ENCODE data around the gene MST1.

MST1 gene

DNA sequence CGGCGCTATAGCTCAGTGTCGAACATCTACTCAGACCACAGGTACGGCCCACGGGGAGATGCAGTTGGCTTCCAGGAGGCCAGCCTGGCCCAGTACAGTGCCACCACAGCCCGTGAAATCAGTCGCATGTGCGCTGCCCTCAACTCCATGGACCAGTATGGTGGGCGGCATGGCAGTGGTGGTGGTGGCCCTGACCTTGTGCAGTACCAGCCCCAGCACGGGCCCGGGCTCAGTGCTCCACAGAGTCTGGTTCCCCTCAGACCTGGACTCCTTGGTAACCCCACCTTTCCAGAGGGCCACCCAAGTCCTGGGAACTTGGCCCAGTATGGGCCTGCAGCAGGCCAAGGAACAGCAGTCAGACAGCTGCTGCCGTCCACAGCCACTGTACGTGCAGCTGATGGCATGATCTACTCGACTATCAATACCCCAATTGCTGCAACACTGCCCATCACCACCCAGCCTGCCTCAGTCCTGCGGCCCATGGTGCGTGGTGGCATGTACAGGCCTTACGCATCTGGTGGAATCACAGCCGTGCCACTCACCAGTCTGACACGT is 33.5 kb downstream of the MST1 start:
- no peak for DNase-seq (ENCODE audit: low read depth)

GRCh38 chr3:49654955-49655556 is 34.2 kb downstream of the MST1 start:
- no peak for DNase-seq (ENCODE audit: low read depth)

DNA sequence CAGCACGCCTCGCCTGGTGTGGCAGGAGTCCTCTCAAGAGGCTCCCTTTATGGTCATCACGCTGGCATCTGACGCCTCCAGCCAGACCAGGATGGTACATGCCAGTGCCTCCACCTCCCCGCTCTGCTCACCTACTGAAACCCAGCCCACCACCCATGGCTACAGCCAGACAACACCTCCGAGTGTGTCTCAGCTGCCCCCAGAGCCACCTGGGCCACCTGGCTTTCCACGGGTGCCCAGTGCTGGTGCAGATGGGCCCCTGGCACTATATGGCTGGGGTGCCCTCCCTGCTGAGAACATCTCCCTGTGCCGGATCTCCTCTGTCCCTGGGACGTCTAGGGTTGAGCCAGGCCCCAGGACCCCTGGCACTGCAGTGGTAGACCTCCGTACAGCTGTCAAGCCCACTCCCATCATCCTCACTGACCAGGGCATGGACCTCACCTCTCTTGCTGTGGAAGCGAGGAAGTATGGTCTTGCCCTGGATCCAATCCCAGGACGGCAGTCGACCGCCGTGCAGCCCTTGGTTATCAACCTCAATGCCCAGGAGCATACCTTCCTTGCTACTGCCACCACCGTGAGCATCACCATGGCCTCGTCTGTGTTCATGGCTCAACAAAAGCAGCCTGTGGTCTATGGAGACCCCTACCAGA is 35.0 kb downstream of the MST1 start:
- DNase-seq (ENCODE audit: low read depth), result no peak

- DNase-seq (ENCODE audit: low read depth), result no peak
Observed at GRCh38 chr3:49653621-49654020, 35.7 kb downstream of the MST1 start.

DNA sequence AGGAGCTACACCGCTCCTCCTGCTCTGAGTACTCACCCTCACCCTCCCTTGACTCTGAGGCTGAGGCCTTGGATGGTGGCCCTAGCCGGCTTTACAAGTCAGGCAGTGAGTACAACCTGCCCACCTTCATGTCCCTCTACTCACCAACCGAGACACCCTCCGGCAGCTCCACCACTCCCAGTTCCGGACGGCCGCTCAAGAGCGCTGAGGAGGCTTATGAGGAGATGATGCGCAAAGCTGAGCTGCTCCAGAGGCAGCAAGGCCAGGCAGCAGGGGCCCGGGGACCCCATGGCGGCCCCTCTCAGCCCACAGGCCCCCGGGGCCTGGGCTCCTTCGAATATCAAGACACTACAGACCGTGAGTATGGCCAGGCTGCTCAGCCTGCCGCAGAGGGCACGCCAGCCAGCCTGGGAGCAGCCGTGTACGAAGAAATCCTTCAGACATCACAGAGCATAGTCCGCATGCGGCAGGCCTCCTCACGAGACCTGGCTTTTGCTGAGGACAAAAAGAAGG is 36.3 kb downstream of the MST1 start:
- no peak for DNase-seq (ENCODE audit: low read depth)

DNA sequence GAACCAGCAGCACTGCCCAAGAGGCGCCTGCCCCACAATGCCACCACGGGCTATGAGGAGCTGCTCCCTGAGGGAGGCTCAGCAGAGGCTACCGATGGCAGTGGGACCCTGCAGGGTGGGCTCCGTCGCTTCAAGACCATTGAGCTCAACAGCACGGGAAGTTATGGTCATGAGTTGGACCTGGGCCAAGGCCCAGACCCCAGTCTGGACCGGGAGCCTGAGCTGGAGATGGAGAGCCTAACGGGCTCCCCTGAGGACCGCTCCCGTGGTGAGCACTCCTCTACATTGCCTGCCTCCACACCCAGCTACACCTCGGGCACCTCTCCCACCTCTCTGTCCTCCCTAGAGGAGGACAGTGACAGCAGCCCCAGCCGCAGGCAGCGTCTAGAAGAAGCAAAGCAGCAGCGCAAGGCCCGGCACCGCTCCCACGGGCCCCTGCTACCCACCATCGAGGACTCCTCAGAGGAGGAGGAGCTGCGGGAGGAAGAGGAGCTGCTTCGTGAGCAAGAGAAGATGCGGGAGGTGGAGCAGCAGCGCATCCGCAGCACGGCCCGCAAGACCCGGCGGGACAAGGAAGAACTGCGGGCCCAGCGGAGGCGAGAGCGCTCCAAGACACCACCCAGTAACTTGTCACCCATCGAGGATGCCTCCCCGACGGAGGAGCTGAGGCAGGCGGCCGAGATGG is 36.9 kb downstream of the MST1 start:
- DNase-seq (ENCODE audit: low read depth), result no peak

DNA sequence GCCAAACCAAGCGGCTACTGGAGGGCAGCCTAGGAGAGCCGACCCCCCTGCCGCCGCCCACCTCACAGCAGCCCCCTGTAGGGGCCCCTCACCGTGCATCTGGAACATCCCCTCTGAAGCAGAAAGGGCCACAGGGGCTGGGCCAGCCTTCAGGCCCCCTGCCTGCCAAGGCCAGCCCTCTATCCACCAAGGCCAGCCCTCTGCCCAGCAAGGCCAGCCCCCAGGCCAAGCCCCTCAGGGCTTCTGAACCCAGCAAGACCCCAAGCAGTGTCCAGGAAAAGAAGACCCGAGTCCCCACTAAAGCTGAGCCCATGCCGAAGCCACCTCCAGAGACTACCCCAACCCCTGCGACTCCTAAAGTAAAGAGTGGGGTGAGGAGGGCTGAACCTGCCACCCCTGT is 38.6 kb downstream of the MST1 start:
- DNase-seq (ENCODE audit: low read depth), result no peak

GRCh38 chr3:49650177-49650576 is 39.1 kb downstream of the MST1 start:
- DNase-seq (ENCODE audit: low read depth), result no peak

DNA sequence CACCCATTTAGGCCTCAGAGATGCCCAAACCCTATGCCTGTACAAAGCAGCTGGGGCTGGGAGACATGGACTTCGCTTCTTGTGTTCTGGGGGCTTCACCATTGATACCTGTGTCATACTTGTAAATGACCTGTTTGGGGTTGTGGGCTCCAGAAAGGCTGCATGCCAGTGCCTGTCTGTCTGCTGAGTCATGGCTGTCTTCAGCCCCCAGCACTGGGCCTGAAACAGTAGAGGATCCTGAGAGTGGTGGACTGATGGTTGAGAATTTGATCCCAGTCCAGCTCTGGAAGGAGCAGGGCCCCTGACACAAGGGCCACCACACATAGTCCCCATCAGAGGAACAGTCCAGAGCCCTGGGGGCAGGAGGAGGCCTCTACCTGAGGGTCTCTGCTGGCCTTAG is 39.7 kb downstream of the MST1 start:
- no peak for DNase-seq (ENCODE audit: low read depth)

- DNase-seq (ENCODE audit: low read depth), result no peak
Observed at GRCh38 chr3:49648354-49649019, 40.8 kb downstream of the MST1 start.

DNA sequence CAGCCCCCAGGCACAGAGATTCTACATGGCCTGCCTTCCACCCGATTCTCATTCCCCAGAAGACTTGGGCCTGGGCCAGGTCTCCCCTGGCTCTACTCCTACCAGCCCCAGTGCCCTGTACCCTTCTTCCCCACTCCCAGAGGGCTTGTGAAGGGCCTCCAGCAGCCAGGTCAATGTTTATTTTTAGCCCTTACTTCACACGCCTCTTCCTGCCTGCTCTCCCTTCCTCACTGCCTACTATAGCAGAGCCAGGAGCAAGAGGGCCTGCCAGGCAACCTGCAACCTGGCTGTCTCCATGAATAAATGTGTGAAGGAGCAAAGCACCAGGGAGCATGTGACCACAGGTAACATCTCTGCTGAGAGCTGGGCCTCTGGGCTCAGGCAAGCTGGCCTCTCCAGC is 41.5 kb downstream of the MST1 start:
- DNase-seq (ENCODE audit: low read depth), result no peak

DNA sequence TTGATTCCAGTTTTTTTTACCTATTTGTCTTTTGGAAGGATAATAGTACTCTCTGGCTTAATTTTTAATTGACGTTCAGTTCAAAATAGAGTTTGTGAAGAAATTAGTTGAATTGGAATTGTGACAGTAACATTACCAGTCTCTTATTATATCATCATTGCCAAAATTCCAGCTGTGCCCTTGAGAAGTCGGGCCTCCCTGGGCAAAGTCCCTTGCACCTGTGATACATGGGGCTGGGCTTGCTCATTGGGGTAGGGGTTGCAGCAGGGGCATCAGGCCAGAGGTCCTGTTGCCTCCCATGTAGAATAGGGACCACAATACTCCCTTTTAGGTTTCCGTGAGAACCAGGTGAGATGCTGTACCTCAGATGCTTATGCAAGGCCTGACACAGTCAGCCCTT is 43.0 kb downstream of the MST1 start:
- DNase-seq (ENCODE audit: low read depth), result no peak

DNA sequence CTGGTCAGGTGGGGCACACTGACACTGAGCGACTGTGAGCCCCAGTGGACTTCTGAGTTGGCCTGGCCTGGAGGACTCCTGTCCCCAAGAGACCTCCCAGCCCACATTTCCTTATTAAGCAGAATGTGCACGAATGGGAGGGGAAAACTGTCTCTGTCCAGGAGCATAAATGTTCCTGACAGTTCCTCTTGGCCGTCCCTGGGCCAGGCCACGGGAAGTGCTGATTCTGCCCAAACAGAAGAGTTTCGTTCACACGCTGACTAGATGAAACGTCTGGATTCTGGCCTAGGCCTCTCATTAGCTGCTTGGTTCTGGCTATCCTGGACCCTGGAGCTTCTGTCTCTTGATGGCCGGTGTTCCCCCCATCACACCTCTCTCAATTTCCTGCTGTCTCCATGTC is 44.6 kb downstream of the MST1 start:
- DNase-seq (ENCODE audit: low read depth), result no peak

- DNase-seq (ENCODE audit: low read depth), result no peak
Observed at GRCh38 chr3:49642708-49643145, 46.5 kb downstream of the MST1 start.

- no peak for DNase-seq (ENCODE audit: low read depth)
Observed at GRCh38 chr3:49641921-49642707, 47.2 kb downstream of the MST1 start.

- DNase-seq (ENCODE audit: low read depth), result no peak
Observed at GRCh38 chr3:49641292-49641691, 48.0 kb downstream of the MST1 start.

- DNase-seq (ENCODE audit: low read depth), result no peak
Observed at GRCh38 chr3:49639551-49639950, 49.7 kb downstream of the MST1 start.

- DNase-seq (ENCODE audit: low read depth), result no peak
Observed at GRCh38 chr3:49638445-49638844, 50.8 kb downstream of the MST1 start.

GRCh38 chr3:49636883-49637609 is 52.2 kb downstream of the MST1 start:
- no peak for DNase-seq (ENCODE audit: low read depth)

- no peak for DNase-seq (ENCODE audit: low read depth)
Observed at GRCh38 chr3:49634736-49635135, 54.5 kb downstream of the MST1 start.

Measured in activated T-helper 1 cell treated with Interleukin-2 at 50 U/mL for 16 hours (primary cell).